ENCODE data around the gene SH3PXD2A. TPM values are rescaled to one million over a fixed set of nuclear protein-coding genes. Genes with fewer than 3 reads are reported as not detected.
A peak's percentile ranks its signal among the peaks of the same experiment; 100 is the strongest.

SH3PXD2A gene
- total and polyA plus RNA-seq, 3 donors from 2014 or later, result 10.8 to 12.1 (median 12.0) TPM

DNA sequence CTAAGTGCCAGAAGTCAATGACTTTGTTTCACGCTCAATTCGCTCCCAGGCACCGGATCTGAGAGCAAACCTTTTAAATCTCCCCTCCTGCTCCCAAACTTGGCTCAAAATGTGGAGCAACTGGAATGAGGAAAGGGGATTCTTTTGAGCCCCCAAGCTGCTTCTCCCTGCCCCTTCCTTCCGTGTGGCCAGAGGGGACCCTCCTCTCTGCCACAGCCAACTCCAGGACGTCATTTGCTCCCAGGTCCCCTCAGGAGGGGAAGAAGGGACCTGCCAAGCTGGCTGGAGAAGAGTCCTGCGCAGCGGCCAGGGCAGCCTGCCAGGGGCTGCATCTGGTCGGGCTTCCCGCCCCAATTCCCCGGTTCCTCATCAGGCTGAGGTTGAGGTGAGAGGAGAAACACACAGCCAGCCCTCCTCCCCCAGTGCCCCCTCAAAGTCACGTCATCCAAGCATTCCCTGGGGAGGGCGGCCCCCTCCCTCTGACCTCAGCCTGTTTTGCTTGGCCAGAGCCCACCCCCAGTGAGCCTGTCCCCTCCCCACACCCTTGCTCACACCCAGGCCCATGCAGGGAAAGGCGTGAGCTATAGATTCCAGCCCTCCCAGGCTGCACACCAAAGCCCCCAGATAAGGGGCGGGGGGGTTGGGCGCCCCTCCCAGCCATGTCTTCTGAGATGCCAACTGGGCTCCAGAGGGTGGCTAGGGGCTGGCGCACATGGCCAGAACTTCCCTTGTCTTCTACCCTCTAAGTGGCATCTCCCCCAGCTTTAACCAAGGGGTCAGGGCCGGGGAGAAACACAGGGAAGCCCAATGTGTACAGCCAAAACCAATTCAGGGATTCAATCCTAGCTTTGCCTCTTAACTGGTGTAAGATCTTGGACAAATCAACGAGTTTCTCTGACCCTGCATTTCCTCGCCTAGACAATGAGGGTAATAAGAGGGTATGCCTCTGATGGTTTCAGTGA lies 35.0 kb downstream of the SH3PXD2A start:
- Histone ChIP-seq H3K9me3 (no peaks in the 10 kb centered on the region), H3K27me3 (no peaks in the 10 kb centered on the region), H3K4me1 (peaks cover 11% of the 10 kb centered on the region), H3K36me3 (ENCODE audit: low read depth, missing control alignments) (no peaks in the 10 kb centered on the region), H3K27ac (no peak overlapping the region), H3K4me3 (no peak overlapping the region)
- WGBS, 2 donors, result 50 to 52% methylated on average over 12 to 19 of the region's 19 CpGs
- peak; percentile 48 for DNase-seq
- no peak for TF ChIP-seq POLR2A (IDR thresholded peaks at IDR 0.05)
- TF ChIP-seq, protein P1, sequence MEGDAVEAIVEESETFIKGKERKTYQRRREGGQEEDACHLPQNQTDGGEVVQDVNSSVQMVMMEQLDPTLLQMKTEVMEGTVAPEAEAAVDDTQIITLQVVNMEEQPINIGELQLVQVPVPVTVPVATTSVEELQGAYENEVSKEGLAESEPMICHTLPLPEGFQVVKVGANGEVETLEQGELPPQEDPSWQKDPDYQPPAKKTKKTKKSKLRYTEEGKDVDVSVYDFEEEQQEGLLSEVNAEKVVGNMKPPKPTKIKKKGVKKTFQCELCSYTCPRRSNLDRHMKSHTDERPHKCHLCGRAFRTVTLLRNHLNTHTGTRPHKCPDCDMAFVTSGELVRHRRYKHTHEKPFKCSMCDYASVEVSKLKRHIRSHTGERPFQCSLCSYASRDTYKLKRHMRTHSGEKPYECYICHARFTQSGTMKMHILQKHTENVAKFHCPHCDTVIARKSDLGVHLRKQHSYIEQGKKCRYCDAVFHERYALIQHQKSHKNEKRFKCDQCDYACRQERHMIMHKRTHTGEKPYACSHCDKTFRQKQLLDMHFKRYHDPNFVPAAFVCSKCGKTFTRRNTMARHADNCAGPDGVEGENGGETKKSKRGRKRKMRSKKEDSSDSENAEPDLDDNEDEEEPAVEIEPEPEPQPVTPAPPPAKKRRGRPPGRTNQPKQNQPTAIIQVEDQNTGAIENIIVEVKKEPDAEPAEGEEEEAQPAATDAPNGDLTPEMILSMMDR (IDR thresholded peaks at IDR 0.05), result no peak
- intact Hi-C loops (cut with DNase I; ENCODE audit: low total_unique reads), result no loop called here

DNA sequence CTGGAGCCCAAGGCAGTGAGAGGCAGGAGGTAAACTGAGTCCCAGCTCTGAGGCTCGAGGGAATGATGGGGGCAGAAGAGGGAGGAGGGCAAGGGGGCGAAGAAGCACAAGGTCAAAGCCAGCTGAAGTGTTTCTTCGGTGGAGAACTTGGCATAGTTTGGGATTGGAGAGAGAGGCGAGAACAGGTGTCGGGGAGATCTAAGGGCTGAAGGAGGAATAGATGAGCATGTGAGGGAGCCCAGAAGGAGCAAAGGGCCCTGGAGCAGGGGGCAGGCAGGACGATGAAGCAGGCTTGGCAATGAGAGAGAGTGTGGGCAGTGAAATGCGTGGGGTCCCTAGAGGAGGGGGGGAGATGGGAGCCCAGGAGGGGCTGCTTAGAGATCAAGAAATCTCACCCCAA lies 35.9 kb downstream of the SH3PXD2A start:
- Histone ChIP-seq H3K36me3 (ENCODE audit: low read depth, missing control alignments) (no peaks in the 10 kb centered on the region), H3K27me3 (no peaks in the 10 kb centered on the region), H3K4me1 (peaks cover 11% of the 10 kb centered on the region), H3K9me3 (no peaks in the 10 kb centered on the region), H3K27ac (no peak overlapping the region), H3K4me3 (no peak overlapping the region)
- intact Hi-C loops (cut with DNase I; ENCODE audit: low total_unique reads), result no loop called here
- no peak for DNase-seq
- WGBS, 2 donors, result 66 to 67% methylated on average over 7 of the region's 7 CpGs
- TF ChIP-seq, protein P1 (IDR thresholded peaks at IDR 0.05), result no peak
- no peak for TF ChIP-seq POLR2A (IDR thresholded peaks at IDR 0.05)

DNA sequence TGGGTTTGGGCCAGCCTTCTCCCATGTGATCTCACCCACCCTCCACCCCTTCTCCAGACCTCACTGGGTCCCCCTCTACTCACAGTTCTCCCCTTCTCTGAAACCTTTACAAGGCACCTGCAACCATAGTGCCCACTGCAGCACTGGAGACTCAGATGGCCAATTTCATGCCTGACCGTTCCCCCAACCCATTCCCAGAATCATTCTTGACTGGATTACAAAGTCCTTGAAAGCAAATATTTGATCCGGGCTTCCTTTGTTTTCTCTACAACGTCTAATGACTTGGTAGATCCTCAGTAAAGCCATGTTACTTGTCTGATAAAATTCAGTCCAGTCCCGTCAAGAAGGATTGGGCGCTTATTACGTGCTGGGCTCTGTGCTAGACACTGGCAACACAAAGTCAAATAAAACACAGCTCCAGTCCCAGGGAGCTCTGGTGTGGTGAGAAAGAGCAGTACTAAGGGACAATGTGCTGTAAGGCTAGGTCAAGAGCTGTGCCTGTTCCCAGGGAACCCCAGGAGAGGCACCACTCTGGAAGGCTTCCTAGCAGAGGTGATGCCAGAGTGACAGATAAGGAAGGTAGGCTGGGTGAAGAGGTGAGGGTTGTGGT lies 36.5 kb downstream of the SH3PXD2A start:
- no peak for TF ChIP-seq POLR2A (IDR thresholded peaks at IDR 0.05)
- TF ChIP-seq, protein P1 (IDR thresholded peaks at IDR 0.05), result no peak
- H3K36me3 ChIP-seq (ENCODE audit: low read depth, missing control alignments), result no peaks in the 10 kb centered on the region
- 81 to 83% methylated on average over 6 of the region's 6 CpGs for WGBS, 2 donors
- intact Hi-C loops (cut with DNase I; ENCODE audit: low total_unique reads), result no loop called here
- no peak for DNase-seq
- no peak overlapping the region for H3K27ac ChIP-seq
- H3K4me1 ChIP-seq, result peaks cover 9% of the 10 kb centered on the region
- H3K4me3 ChIP-seq, result no peak overlapping the region
- no peaks in the 10 kb centered on the region for H3K9me3 ChIP-seq
- no peaks in the 10 kb centered on the region for H3K27me3 ChIP-seq

DNA sequence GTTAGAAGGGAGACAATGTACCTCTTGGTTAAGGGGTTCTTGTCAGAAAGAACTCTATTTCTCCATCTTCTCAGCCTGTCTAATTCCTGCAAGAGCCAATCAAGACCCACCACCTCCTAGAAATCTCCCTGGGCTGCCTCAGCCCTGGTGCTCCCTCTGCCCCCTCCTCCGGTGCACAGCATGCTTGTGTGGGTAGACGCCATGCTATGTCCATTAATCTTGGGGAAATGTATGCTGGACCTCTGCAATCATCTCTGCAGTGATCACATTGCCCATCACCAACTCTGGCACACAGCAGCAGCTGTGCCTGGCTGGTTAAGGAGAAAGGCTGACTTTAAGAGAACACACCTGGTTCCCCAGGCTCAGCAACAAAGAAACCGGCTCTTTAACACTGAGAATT lies 37.3 kb downstream of the SH3PXD2A start:
- Histone ChIP-seq H3K9me3 (no peaks in the 10 kb centered on the region), H3K4me1 (peaks cover 5% of the 10 kb centered on the region), H3K4me3 (no peak overlapping the region), H3K27ac (no peak overlapping the region), H3K36me3 (ENCODE audit: low read depth, missing control alignments) (no peaks in the 10 kb centered on the region), H3K27me3 (no peaks in the 10 kb centered on the region)
- TF ChIP-seq, protein P1 (IDR thresholded peaks at IDR 0.05), result no peak
- no peak for TF ChIP-seq POLR2A (IDR thresholded peaks at IDR 0.05)
- intact Hi-C loops (cut with DNase I; ENCODE audit: low total_unique reads), result no loop called here
- no peak for DNase-seq
- 85 to 94% methylated on average over 3 of the region's 3 CpGs for WGBS, 2 donors
